MV-4-11 (cell line): ENCODE results near the gene ALG9.

Source experiments
- DNase-seq: peaks from one replicate; lab custom pipeline; 2025; lab: John Stamatoyannopoulos, UW

The ALG9 gene

DNA sequence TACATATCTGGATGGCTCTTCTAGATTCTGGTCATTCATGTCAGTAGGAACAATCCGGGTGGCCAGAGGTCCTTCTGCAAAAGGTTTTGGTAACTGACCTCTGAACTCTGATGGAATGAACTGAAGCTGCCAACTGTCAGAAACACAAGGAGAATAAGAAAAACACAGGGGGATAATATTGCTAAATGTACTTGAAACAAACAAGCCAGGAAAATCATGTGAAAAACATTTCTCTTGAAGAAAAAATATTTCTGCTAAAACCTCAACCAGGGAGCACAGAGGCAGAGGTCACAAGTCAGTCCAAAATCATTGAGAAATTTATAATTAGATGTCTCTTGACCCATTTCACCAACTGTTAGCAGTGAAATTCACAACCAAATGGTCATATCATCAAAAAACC lies 35.2 kb downstream of the ALG9 start:
- no peak for DNase-seq

DNA sequence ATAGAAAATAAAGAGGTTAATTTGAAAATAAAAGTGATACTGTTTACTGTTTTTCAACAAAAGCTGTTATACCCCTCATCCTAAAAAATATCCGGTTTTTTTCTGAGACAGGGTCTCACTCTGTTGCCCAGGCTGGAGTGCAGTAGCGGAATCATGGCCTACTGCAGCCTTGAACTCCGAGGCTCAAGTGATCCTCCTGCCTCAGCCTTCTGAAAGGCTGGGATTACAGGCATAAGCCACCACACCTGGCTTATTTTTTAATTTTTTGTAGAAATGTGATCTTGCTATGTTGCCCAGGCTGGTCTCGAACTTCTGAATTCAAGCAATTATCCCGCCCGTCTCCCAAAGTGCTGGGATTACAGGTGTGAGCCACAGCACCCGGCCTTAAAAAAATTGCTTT lies 35.7 kb downstream of the ALG9 start:
- DNase-seq = no peak

DNA sequence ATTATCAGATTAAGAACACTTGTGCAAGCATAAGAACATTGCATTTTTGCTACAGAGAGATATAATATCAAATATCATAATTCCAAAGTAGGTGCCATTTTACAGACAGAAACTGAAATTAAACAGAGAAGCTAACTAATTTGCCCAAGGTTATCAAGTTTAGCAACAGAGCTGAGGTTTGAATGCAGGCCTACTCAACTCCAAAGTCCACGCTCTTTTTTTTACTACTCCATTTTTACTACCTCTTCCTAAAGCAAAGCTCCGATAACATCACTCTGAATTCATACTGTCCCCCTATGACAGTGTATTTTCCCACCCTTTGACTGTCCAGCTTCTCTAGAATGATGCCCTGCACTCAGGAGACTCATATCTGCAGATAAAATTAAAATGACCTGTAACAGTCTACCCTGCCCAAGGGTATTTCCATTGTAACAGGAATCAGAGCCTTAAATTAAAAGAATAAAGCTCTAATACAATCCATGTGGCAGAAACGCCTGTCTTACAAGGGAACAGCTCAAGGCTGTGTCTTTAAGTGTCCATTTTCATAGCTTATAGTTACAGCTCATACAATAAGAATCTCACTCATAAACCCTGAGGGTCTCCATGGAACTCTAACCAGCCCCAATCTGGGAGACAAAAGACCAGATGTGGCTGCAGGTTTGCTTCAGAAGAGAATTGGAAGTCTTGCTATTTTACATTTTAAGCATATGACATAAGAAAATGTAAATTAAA lies 36.8 kb downstream of the ALG9 start:
- no peak for DNase-seq

DNA sequence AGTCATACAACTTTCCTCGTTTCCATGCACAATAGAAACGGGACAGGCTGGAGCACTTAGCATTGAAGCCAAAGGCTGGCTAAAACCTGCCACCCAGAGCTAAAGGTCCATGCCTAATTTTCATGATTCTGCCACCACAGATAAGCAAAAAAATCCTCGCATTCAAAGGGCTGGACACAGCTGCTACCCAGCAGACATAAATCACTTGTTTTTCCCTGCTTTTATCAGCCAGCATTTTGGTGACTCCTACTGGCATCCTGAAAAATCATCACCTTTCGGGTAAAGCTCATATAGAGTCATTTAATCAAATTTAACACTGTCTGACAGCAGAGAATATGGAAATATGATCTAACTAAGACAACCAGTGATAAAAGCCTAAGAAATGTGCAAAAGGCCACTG lies 37.9 kb downstream of the ALG9 start:
- no peak for DNase-seq

GRCh38 chr11:111829185-111829968 lies 42.0 kb downstream of the ALG9 start:
- DNase-seq = no peak

- no peak for DNase-seq
These were observed 44.9 kb downstream of the ALG9 start for GRCh38 chr11:111826322-111826950.

DNA sequence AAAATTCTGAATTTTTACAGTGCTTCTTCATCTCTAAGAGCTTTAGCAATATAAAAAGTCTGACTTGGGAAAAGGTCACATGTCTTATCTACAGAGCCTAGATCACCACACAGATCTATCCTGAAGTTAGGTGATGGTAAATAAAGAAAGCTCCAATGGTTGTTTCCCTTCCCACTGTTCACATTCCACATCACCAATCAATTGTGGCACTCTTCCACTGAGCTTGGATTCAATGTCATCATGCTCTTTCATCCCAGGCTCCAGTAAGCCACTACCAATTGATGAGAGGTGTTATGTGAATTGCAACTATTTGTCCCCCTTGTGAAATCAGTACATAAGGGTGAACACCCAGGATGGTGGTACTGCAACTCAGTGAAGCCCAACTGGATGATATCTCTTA lies 47.8 kb downstream of the ALG9 start:
- no peak for DNase-seq

DNA sequence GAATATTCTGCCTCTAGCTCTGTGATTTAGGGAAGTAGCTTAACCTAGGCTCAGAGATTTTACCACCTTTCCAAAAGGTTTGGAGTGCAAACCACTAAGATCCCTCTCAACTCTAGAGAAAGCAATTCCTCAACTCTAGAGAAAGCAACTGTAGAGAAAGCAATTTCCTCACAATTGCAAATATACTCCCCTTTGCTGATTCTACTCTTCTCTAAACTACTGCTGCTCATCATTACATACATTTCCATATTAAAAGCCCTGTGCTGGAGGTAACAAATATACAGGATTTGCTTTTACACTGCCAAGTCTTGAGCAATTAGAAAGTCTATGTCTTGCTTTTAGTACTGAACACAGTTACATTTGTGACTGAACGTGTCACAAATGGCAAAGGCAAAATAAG lies 48.2 kb downstream of the ALG9 start:
- no peak for DNase-seq

DNA sequence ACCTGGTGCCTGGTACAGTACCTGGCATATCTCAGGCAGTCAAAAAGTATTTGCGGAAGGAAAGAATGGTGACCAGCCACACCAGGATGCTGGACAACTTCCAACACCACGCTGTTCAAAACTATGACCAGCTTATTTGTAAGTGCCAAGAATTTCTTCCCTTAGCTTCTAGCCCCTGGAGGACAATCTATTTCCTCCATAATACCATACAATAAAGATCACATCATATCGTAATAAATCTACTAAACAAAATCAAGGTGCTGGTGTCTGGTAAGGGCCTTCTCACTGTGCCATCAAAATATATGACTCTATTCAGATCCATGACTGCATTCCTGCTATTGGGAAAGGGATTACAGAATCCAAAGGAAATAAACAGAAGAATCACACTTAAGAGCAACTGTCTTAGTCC lies 51.5 kb downstream of the ALG9 start:
- no peak for DNase-seq

DNA sequence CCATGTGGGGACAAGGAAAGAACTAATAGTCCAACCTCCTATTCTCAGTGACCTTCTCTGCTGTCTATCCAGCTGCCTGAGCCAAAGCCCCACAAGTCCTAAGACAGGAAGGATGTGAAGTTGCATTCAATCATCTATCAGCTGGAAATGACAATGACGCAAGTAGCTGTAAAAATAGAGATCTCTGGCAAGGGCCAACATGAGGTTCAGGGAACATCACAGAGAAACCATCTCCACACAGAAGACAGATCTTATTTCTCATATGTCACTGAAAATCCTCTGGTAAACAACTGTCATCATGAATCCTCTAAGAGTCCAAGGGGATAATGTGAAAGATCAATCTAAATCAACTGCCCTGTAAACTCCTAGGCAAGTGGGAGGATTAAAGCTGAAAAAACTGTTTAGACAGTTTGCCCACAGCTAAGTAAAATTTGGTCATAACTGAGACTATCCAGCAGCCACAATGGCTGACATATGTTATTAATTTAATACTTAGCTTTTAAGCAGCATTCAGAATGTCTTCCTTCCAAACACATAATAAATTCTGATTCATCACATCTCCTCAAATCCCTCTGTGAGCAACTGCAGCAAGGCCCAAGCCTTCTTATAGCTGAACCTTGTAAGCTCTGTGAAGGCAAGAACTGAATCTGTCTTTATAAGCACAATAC lies 52.1 kb downstream of the ALG9 start:
- DNase-seq = peak; percentile 70

DNA sequence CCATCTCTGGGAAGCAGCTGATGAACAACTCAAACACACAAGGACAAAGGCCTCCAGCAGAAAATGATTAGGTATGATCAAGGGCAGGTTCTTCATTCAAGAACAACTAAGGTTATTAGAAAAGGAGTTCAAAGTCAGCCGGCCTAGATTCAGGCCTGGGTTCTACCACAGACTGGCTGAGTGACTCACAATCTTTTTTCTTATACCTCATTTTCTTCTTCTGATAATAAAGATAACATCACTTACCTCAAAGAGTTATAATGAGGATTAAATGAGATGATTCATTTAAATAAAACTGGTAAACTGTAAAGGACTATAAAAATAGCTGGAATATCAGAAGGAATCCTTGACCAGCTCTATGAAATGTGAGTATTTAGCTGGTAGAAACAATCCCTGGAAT lies 55.9 kb downstream of the ALG9 start:
- no peak for DNase-seq

DNA sequence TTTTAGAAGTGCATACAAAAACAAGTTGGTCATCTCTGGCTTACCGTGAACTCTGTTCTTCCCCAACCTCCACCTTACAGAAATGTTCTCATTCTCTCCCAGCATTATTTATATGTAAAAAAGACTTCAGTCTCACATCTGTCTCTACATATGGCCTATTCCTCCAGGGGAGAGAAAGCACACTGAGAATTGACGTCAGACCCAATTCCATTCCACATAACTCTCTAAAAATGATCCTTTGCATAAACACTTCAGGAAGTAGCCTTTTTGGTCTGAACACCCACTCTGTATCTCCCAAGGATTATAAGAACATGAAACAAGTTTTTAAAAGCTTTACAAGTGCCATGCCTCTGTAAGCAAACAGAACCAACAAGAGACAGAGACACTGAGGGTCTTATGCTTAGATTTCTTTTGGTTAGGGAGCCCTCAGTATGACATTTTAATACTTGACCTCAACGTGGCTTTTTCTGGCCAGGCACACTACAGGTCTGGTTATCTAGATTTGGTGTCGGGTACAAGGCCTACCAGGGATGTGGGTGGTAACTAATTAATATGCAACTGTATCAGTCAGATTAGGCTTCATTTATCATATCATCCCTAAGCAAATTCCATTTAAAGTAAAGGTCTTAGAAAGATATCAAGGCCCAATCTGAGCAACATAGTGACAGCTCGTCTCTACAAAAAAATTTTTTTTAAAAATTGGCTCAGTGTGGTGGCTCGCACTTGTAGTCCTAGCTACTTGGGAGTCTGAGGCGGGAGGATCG lies 56.6 kb downstream of the ALG9 start:
- no peak for DNase-seq

DNA sequence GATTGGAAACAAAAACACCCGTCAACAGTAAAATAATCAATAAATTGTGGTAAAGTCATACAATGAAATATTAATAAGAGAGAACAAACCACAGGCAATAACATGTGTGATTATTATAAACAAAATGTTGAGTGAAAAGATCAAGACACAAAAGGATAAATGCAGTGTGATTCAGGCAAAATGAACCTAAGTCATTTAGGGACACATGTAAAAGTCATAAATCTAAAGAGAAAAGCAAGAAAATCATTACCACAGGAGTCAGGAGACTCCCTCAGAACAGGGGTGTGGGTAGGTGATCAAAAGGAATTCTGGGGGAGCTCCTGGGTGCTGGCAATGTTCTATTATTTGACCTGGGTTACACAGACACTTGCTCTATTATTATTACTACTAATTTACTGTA lies 57.3 kb downstream of the ALG9 start:
- DNase-seq = no peak

DNA sequence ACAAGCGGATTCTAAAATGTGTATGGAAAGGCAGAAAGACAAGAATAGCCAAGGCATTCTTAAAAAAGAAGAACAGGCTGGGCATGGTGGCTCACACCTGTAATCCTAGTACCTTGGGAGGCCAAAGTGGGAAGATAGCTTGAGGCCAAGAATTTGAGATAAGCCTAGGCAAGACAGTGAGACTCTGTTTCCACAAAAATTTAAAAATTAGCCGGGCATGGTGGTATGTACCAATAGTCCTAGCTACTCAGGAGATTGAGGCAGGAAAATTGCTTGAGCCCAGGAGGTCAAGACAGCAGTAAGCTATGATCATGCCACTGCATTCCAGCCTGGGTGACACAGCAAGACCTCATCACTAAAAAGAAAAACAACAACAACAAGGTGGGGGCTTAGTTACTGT lies 59.2 kb downstream of the ALG9 start:
- no peak for DNase-seq

DNA sequence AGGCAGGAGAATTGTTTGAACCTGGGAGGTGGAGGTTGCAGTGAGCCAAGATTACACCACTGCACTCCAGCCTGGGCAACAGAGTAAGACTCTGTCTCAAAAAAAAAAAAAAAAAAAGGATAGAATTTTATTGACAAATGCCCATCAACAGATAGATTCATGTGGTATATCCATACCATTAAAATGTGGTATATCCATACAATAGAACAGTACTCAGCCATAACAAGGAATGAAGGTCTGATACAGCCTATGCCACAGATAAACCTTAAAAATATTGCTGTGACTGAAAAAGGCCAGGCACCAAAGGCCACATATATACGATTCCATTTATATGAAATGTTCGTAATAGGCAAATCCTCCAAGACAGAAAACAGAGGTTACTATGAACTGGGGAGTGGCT lies 59.9 kb downstream of the ALG9 start:
- no peak for DNase-seq

- no peak for DNase-seq
These were observed 62.5 kb downstream of the ALG9 start for GRCh38 chr11:111808834-111809233.

DNA sequence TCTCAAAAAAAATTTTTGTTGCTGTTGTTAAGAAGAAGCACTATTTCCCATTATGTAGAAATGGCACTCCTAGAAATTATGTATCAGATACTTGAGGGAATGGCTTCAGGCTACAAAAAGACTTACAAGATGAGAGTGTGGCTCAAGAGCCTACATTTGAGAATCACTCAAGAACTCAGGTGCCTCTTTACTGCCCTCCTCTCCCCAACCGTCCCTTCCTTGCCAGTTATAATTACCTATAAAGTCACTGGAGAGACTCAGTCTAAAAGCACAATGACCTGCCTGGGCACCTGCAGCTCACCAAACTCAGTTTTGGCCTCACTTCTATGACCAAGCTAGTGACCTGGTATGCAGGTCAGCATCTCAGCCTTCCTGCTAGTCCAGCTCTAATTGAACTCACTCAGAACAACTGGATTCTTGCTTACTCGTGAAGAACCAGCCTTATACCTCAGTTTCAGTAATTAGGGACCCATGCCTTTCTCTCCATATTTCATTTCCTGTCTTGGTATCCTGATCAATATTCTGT lies 63.3 kb downstream of the ALG9 start:
- DNase-seq = no peak

DNA sequence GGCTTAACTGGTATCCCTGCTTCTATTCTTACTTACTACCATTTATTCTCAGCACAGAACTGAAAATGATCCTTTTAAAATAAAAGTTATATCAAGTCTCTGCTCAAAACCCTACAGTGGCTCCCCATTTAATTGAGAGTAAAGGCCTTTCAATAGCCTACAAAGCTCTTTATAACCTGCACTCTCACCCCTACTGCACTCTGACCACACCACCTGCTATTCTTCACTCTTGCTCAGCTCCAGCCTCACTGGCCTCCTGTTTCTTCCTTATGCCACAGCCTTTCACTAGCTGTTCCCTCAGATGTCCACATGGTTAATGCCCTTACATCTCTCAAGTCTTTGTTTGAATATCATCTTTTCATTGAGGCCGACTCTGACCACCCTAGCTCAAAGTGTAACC lies 64.3 kb downstream of the ALG9 start:
- DNase-seq = no peak

GRCh38 chr11:111801135-111801534 lies 70.2 kb downstream of the ALG9 start:
- no peak for DNase-seq

- DNase-seq = no peak
These were observed 73.1 kb downstream of the ALG9 start for GRCh38 chr11:111798279-111798678.

- DNase-seq = peak; percentile 98
These were observed 74.2 kb downstream of the ALG9 start for GRCh38 chr11:111797145-111797581.

- DNase-seq = peak; percentile 68
These were observed 74.7 kb downstream of the ALG9 start for GRCh38 chr11:111796696-111797095.
